ENCODE results near the gene LCN12.

Gene LCN12

GRCh38 chr9:136974817-136975535 lies 22.9 kb downstream of the LCN12 start:
- DNase-seq, result no peak

GRCh38 chr9:136975644-136976043 lies 23.6 kb downstream of the LCN12 start:
- no peak for DNase-seq

- DNase-seq, result no peak
These were observed 25.1 kb downstream of the LCN12 start, which contains the start of gene PTGDS for GRCh38 chr9:136977223-136977622. TSS of gene PTGDS (plus strand) at chr9:136977504. CDS start at chr9:136977579, 75 bp downstream.

- no peak for DNase-seq
These were observed 25.6 kb downstream of the LCN12 start for GRCh38 chr9:136977649-136978072.

GRCh38 chr9:136978073-136978864 lies 26.2 kb downstream of the LCN12 start:
- DNase-seq, result no peak

GRCh38 chr9:136978865-136979544 lies 26.9 kb downstream of the LCN12 start:
- no peak for DNase-seq

GRCh38 chr9:136979769-136980587 lies 27.9 kb downstream of the LCN12 start:
- no peak for DNase-seq

- DNase-seq, result no peak
These were observed 28.8 kb downstream of the LCN12 start for GRCh38 chr9:136980669-136981478.

GRCh38 chr9:136981588-136982231 lies 29.6 kb downstream of the LCN12 start:
- no peak for DNase-seq

- no peak for DNase-seq
These were observed 30.4 kb downstream of the LCN12 start, which contains the start of gene LCNL1 for GRCh38 chr9:136982232-136983051. TSS of gene LCNL1 (plus strand) at chr9:136982993. CDS start at chr9:136983587, 594 bp downstream.

- no peak for DNase-seq
These were observed 31.1 kb downstream of the LCN12 start for GRCh38 chr9:136983167-136983566.

- no peak for DNase-seq
These were observed 31.7 kb downstream of the LCN12 start for GRCh38 chr9:136983656-136984314.

GRCh38 chr9:136984464-136985026 lies 32.5 kb downstream of the LCN12 start:
- no peak for DNase-seq

GRCh38 chr9:136985027-136985602 lies 33.0 kb downstream of the LCN12 start:
- no peak for DNase-seq

GRCh38 chr9:136985853-136986252 lies 33.8 kb downstream of the LCN12 start:
- no peak for DNase-seq

- no peak for DNase-seq
These were observed 36.8 kb downstream of the LCN12 start for GRCh38 chr9:136988872-136989271.

- DNase-seq, result no peak
These were observed 38.3 kb downstream of the LCN12 start for GRCh38 chr9:136990242-136990911.
